Left colon (tissue), 2 donors: ENCODE data around the gene RPTOR. TPM values are rescaled to one million over a fixed set of nuclear protein-coding genes. Genes with fewer than 3 reads are reported as not detected.
"Not testable (repeated sequence)": the region's sequence is repeated elsewhere in the genome, so short reads cannot be mapped to it uniquely, and the experiment has no call there.

Source experiments
- ATAC-seq: fragments of 200-7000 bp; cut with Tn5 transposase; one replicate; pipeline ENCODE4 v1.9.1; 2020; ENCODE audit warnings: mild to moderate bottlenecking, moderate library complexity
- DNase-seq, 2 donors: peaks; one replicate each; pipeline ENCODE4 v3.0.0-alpha.2; 2020
- intact Hi-C, 2 donors: fragments of 100-400 bp; cut with DNase I in 1 of 2; cut with micrococcal nuclease in 1 of 2; formaldehyde crosslinking; loops; one replicate each; pipeline versions ENCODE4 v1.11.2 to v1.14.0; 2022; cut with DNase I, micrococcal nuclease
- total RNA-seq, 2 donors: library from RNA; stranded (reverse); fragmentation: NEBNext Ultra II Directional; extraction: Animal tissue kit (Norgen Biotek cat#: 25700); gene quantifications; one replicate each; pipeline ENCODE4 v1.2.1, GENCODE V29; 2021
- donor health status: DM: no; HTN: no; CAD: no.
- donor health status: DM: yes; HTN: yes; CAD: no.

RPTOR gene
- total RNA-seq, 2 donors from 2014 or later = 33.4 to 35.7 TPM

- intact Hi-C loops = no loop called here
- ATAC-seq (no peak), DNase-seq (no peak)
Observed at GRCh38 chr17:80804466-80804865, 259.8 kb downstream of the RPTOR start.

- no peak for DNase-seq
- no peak for ATAC-seq
- intact Hi-C loops = no loop called here
Observed at GRCh38 chr17:80805032-80805751, 260.6 kb downstream of the RPTOR start.

DNA sequence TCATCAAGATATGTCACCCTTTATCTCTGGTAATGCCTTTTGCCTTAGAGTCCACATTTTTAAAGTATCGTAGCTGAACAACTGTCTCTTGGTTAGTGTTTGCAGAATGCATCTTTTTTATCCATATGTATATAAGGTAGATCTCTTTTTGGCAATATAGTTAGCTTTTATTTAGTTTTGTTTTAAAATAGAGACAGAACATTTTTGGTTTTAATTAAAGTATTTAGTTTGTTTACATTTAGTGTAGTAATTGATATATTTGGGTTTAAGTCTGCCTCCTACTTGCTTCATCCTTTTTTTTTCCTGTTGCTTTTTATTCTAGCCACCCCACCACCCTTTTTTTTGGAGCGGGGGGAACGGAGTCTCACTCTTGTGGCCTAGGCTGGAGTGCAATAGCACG, 262.4 kb downstream of the RPTOR start:
- ATAC-seq (no peak), DNase-seq (no peak)
- intact Hi-C loops = no loop called here

GRCh38 chr17:80807882-80808281, 263.2 kb downstream of the RPTOR start:
- DNase-seq (no peak), ATAC-seq (no peak)
- intact Hi-C loops = no loop called here

DNA sequence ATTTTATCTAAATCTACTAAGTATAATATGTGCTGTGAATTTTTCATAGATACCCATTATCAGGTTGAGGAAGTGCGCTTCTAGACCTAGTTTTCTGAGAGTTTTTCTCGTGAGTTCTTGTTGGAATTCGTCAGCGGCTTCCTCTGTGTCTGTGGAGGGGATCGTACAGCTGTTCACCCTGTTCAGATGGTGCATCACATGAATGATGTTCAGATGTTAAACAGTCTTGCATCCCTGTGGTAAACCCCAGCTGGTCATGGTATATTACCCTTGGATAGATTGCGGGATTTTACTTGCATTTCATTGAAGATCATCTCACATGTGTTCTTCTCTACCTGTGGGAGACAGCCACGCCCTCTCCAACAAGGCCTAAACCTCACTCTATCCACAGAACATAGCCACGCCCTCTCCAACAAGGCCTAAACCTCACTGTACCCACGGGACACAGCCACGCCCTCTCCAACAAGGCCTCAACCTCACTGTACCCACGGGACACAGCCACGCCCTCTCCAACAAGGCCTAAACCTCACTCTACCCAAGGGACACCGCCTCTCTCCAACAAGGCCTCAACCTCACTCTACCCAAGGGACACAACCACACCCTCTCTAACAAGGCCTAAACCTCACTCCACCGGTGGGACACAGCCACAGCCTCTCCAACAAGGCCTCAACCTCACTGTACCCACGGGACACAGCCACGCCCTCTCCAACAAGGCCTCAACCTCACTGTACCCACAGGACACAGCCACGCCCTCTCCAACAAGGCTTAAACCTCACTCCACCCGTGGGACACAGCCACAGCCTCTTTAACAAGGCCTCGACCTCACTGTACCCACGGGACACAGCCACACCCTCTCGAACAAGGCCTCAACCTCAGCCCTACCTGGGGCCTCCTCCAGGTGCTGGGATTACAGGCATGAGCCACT, 266.8 kb downstream of the RPTOR start:
- ATAC-seq (peak; percentile 40), DNase-seq (no peak)
- intact Hi-C loops = no loop called here

- no peak for DNase-seq
- intact Hi-C loops = no loop called here
- ATAC-seq = no peak
Observed at GRCh38 chr17:80812362-80813088, 267.9 kb downstream of the RPTOR start.

- ATAC-seq = no peak
- intact Hi-C loops = no loop called here
Observed at GRCh38 chr17:80813318-80813717, 268.7 kb downstream of the RPTOR start.

DNA sequence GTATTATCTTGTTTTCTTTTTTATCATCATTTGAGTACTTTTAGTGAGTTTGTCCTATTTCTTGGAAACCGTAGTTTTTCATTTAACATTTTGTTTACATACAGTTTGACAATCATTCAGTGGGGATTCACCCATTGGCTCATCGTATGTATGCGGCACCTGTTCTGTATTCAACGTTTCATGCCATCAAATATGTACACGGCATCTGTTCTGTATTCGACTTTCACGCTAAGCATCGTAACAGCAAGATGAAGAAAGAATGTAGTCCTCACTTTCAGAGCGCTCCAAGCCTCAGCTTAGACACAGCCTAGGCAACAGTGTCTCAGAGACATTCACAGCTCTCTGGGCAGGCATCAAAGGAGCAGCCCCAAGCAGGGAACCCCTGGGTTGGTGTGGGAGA, 269.9 kb downstream of the RPTOR start:
- DNase-seq = no peak
- intact Hi-C loops = no loop called here
- ATAC-seq = no peak

More at GRCh38 chr17:80813318-80813717, 268.7 kb downstream of the RPTOR start:
- DNase-seq = no peak

- DNase-seq = no peak
- no peak for ATAC-seq
- intact Hi-C loops = no loop called here
Observed at GRCh38 chr17:80815151-80815681, 270.6 kb downstream of the RPTOR start.

GRCh38 chr17:80815718-80816117, 271.1 kb downstream of the RPTOR start:
- intact Hi-C loops, DNase-seq, ATAC-seq: not testable (repeated sequence)

GRCh38 chr17:80816241-80817103, 271.8 kb downstream of the RPTOR start:
- intact Hi-C loops = no loop called here
- DNase-seq = no peak
- no peak for ATAC-seq

- intact Hi-C loops = no loop called here
- ATAC-seq = no peak
- DNase-seq = no peak
Observed at GRCh38 chr17:80817321-80817845, 272.7 kb downstream of the RPTOR start.

GRCh38 chr17:80817861-80818260, 273.2 kb downstream of the RPTOR start:
- intact Hi-C loops = no loop called here
- ATAC-seq (no peak), DNase-seq (no peak)

DNA sequence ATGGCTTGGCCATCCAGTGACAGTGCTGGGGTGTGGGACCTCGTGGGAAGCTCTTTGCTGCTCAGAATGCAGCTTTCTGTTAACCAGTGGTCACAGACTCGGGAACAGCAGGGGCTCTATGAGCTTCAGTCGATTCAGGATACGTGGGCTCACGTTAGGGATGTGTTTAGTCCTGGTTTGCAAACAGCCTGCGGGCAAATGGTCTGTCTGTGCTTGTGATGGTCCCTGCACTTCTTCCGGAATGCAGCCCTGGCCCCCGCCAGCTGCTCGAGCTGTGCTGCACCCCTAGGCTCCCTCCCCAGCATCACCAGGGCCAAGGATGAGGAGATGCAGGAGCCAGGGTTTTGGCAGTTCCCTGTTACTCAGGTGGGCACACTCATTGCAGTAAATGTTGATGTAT, 274.2 kb downstream of the RPTOR start:
- ATAC-seq = no peak
- intact Hi-C loops = no loop called here
- no peak for DNase-seq

- DNase-seq (no peak), ATAC-seq (no peak)
- intact Hi-C loops = no loop called here
Observed at GRCh38 chr17:80819422-80820164, 275.0 kb downstream of the RPTOR start.

GRCh38 chr17:80820331-80820730, 275.7 kb downstream of the RPTOR start:
- intact Hi-C loops = no loop called here
- no peak for DNase-seq
- ATAC-seq = no peak

GRCh38 chr17:80821546-80821945, 276.9 kb downstream of the RPTOR start:
- ATAC-seq (no peak), DNase-seq (no peak)
- intact Hi-C loops = no loop called here
